ENCODE measurements around the gene CADM1. TPM values are rescaled to one million over a fixed set of nuclear protein-coding genes. Genes with fewer than 3 reads are reported as not detected.

Gene CADM1
- total and polyA plus RNA-seq, 4 donors, result 13.0 to 40.6 (median 28.9) TPM

DNA sequence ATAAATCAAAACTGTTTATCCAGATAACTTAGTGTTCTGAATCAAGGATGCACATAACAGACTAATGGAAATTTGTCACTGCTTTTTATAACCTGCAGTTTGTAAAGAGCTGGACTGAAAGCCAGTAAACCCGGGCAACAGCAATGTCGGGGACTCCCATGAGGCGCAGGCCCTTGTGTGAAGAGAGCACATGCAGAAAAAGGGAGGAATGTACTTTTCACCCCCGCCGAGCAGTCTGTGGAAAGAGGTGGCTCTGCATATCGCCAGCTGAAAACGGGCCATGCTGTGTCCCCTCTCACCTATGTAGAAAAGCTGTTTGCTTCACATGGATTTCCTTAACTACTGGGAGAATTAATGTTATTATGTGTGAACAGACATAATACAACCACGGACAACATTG is 291.2 kb downstream of the CADM1 start:
- no peak for DNase-seq (ENCODE audit: low spot score)
- H3K27ac ChIP-seq (ENCODE audit: low read depth in 1 of 2, low read length in 2 of 2), result no peak overlapping the region
- H3K27me3 ChIP-seq (ENCODE audit: control insufficient read depth in 4 of 4, insufficient read depth in 4 of 4, low read length in 3 of 4), result no peaks in the 10 kb centered on the region
- TF ChIP-seq EGR1 (IDR thresholded peaks at IDR 0.05; ENCODE audit: low read depth in 2 of 2) (no peak), JUND (IDR thresholded peaks at IDR 0.05) (no peak), NR2F2 (IDR thresholded peaks at IDR 0.05) (no peak), RAD21 (IDR thresholded peaks at IDR 0.05) (no peak), CTCF (IDR thresholded peaks at IDR 0.05; ENCODE audit: low read depth, low read length, missing input control) (no peak), FOXA2 (IDR thresholded peaks at IDR 0.05) (no peak), SP1 (IDR thresholded peaks at IDR 0.05) (no peak), YY1 (IDR thresholded peaks at IDR 0.05) (no peak), TAF1 (conservative IDR thresholded peaks at IDR 0.05) (no peak)
- TF ChIP-seq, protein P1, sequence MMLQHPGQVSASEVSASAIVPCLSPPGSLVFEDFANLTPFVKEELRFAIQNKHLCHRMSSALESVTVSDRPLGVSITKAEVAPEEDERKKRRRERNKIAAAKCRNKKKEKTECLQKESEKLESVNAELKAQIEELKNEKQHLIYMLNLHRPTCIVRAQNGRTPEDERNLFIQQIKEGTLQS (IDR thresholded peaks at IDR 0.05), result no peak
- TF ChIP-seq, protein P2, sequence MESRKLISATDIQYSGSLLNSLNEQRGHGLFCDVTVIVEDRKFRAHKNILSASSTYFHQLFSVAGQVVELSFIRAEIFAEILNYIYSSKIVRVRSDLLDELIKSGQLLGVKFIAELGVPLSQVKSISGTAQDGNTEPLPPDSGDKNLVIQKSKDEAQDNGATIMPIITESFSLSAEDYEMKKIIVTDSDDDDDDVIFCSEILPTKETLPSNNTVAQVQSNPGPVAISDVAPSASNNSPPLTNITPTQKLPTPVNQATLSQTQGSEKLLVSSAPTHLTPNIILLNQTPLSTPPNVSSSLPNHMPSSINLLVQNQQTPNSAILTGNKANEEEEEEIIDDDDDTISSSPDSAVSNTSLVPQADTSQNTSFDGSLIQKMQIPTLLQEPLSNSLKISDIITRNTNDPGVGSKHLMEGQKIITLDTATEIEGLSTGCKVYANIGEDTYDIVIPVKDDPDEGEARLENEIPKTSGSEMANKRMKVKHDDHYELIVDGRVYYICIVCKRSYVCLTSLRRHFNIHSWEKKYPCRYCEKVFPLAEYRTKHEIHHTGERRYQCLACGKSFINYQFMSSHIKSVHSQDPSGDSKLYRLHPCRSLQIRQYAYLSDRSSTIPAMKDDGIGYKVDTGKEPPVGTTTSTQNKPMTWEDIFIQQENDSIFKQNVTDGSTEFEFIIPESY (IDR thresholded peaks at IDR 0.05), result no peak
- peaks cover 0 to 40% (median 13%) of the 10 kb centered on the region in 4 donors for H3K36me3 ChIP-seq (ENCODE audit: control insufficient read depth in 4 of 4, insufficient read depth in 3 of 4, low read depth in 1 of 4, low read length in 3 of 4)
- H3K9me3 ChIP-seq (ENCODE audit: control insufficient read depth in 4 of 4, low read length in 3 of 4), result no peaks in the 10 kb centered on the region
- no peak overlapping the region for H3K9ac ChIP-seq (ENCODE audit: low read depth in 1 of 2, low read length in 2 of 2)
- H3K4me1 ChIP-seq (ENCODE audit: control insufficient read depth in 4 of 4, insufficient read depth in 4 of 4, low read length in 3 of 4), result no peaks in the 10 kb centered on the region
- no peak overlapping the region for H3K4me3 ChIP-seq (ENCODE audit: low read depth in 1 of 3, low read length in 3 of 3)
- WGBS, result 92% methylated on average over 8 of the region's 8 CpGs

- H3K36me3 ChIP-seq (ENCODE audit: control insufficient read depth in 4 of 4, insufficient read depth in 3 of 4, low read depth in 1 of 4, low read length in 3 of 4), result peaks cover 0 to 18% (median 6%) of the 10 kb centered on the region in 4 donors
- H3K9me3 ChIP-seq (ENCODE audit: control insufficient read depth in 4 of 4, low read length in 3 of 4), result no peaks in the 10 kb centered on the region
- H3K9ac ChIP-seq (ENCODE audit: low read depth in 1 of 2, low read length in 2 of 2), result no peak overlapping the region
- H3K4me1 ChIP-seq (ENCODE audit: control insufficient read depth in 4 of 4, insufficient read depth in 4 of 4, low read length in 3 of 4), result no peaks in the 10 kb centered on the region
- no peak for TF ChIP-seq FOXA1 (IDR thresholded peaks at IDR 0.05)
- no peak for TF ChIP-seq TAF1 (conservative IDR thresholded peaks at IDR 0.05)
- no peak for TF ChIP-seq MAX (IDR thresholded peaks at IDR 0.05)
- TF ChIP-seq JUND (IDR thresholded peaks at IDR 0.05), result no peak
- no peak for TF ChIP-seq HNF4G (IDR thresholded peaks at IDR 0.05)
- TF ChIP-seq GABPA (IDR thresholded peaks at IDR 0.05 in 1 of 2, conservative IDR thresholded peaks at IDR 0.05 in 1 of 2), result no peak
- no peak for TF ChIP-seq RXRA (IDR thresholded peaks at IDR 0.05)
- TF ChIP-seq SP1 (IDR thresholded peaks at IDR 0.05), result no peak
- TF ChIP-seq, protein P2 (IDR thresholded peaks at IDR 0.05), result no peak
- TF ChIP-seq, protein P1 (IDR thresholded peaks at IDR 0.05), result no peak
- no peak for TF ChIP-seq HNF4A (conservative IDR thresholded peaks at IDR 0.05)
- TF ChIP-seq YY1 (IDR thresholded peaks at IDR 0.05), result no peak
- TF ChIP-seq NR2F2 (IDR thresholded peaks at IDR 0.05), result no peak
- no peak for TF ChIP-seq CTCF (IDR thresholded peaks at IDR 0.05; ENCODE audit: low read depth, low read length, missing input control)
- TF ChIP-seq RAD21 (IDR thresholded peaks at IDR 0.05), result no peak
- TF ChIP-seq EGR1 (IDR thresholded peaks at IDR 0.05; ENCODE audit: low read depth in 2 of 2), result no peak
- TF ChIP-seq REST (IDR thresholded peaks at IDR 0.05), result no peak
- no peak for TF ChIP-seq FOXA2 (IDR thresholded peaks at IDR 0.05)
- no peaks in the 10 kb centered on the region for H3K27me3 ChIP-seq (ENCODE audit: control insufficient read depth in 4 of 4, insufficient read depth in 4 of 4, low read length in 3 of 4)
- WGBS, result 94% methylated on average over 3 of the region's 3 CpGs
- DNase-seq (ENCODE audit: low spot score), result no peak
- H3K27ac ChIP-seq (ENCODE audit: low read depth in 1 of 2, low read length in 2 of 2), result no peak overlapping the region
- no peak overlapping the region for H3K4me3 ChIP-seq (ENCODE audit: low read depth in 1 of 3, low read length in 3 of 3)
These were observed 295.4 kb downstream of the CADM1 start for GRCh38 chr11:115208808-115209259.

Data from liver (tissue), 9 donors.